Calu3 (cell line): Measurements from ENCODE around the gene DOK5. TPM values are rescaled to one million over a fixed set of nuclear protein-coding genes. Genes with fewer than 3 reads are reported as not detected.

ENCODE experiments used
- BruUV-seq: library from RNA; stranded (reverse); fragments of 400-500 nt; replicated peaks from 2 replicates; lab custom pipeline; 2021; lab: Mats Ljungman, UMichigan
- CTCF ChIA-PET: fragments of 300-600 bp; sonication (Branson Sonifier 250); formaldehyde crosslinking; loops from one replicate; lab custom pipeline; 2022; ENCODE audit warnings: antibody characterized with exemption; lab: Charles Lee
- DNase-seq: peaks from one replicate; pipeline ENCODE4 v3.0.0; 2022
- H3K27ac Mint-ChIP-seq: one replicate; pipeline ENCODE4 v1.8.0; 2022; ENCODE audit warnings: mixed read lengths; ENCODE audit not compliant: unreplicated experiment
- H3K27me3 Mint-ChIP-seq: one replicate; pipeline ENCODE4 v1.8.0; 2022; ENCODE audit warnings: mixed read lengths; ENCODE audit not compliant: unreplicated experiment
- H3K36me3 Mint-ChIP-seq: one replicate; pipeline ENCODE4 v1.8.0; 2022; ENCODE audit warnings: mild to moderate bottlenecking, moderate library complexity, mixed read lengths; ENCODE audit not compliant: insufficient read depth, unreplicated experiment
- H3K4me1 Mint-ChIP-seq: one replicate; pipeline ENCODE4 v1.8.0; 2022; ENCODE audit warnings: mild to moderate bottlenecking, low read depth, mixed read lengths; ENCODE audit not compliant: unreplicated experiment
- H3K4me3 Mint-ChIP-seq: one replicate; pipeline ENCODE4 v1.8.0; 2022; ENCODE audit warnings: mild to moderate bottlenecking, low read depth, moderate library complexity, mixed read lengths; ENCODE audit not compliant: unreplicated experiment
- H3K9me3 Mint-ChIP-seq: one replicate; pipeline ENCODE4 v1.8.0; 2022; ENCODE audit warnings: low read depth, mixed read lengths; ENCODE audit not compliant: unreplicated experiment
- CTCF ChIP-seq: fragments of 200-600 bp; IDR thresholded peaks from one replicate; pipeline ENCODE4 v1.8.0; 2022; ENCODE audit warnings: antibody characterized with exemption; ENCODE audit not compliant: unreplicated experiment
- intact Hi-C: fragments of 100-400 bp; cut with micrococcal nuclease; formaldehyde crosslinking; loops from one replicate; pipeline ENCODE4 v1.10.0; 2022; ENCODE audit not compliant: unreplicated experiment
- total RNA-seq: library from RNA; stranded (reverse); gene quantifications from 2 replicates; pipeline ENCODE4 v1.2.3, GENCODE V29; 2022

DOK5 gene
- total RNA-seq, 1 experiment from 2014 or later, result 0.17 TPM

- intact Hi-C loops, result no loop called here
- no peak for TF ChIP-seq CTCF
- CTCF ChIA-PET, result no interaction called here
- Mint-ChIP-seq H3K27ac (no peak overlapping the region), H3K36me3 (no peaks in the 10 kb centered on the region), H3K4me1 (peaks cover 8% of the 10 kb centered on the region), H3K4me3 (no peak overlapping the region), H3K27me3 (peaks cover 12% of the 10 kb centered on the region), H3K9me3 (no peaks in the 10 kb centered on the region)
- BruUV-seq, result no TSS peak
- no peak for DNase-seq
Observed at GRCh38 chr20:54485631-54486030, 10.2 kb downstream of the DOK5 start.

GRCh38 chr20:54486585-54486984, 11.2 kb downstream of the DOK5 start:
- peaks cover 3% of the 10 kb centered on the region for H3K27me3 Mint-ChIP-seq
- intact Hi-C loops, result no loop called here
- no peak for DNase-seq
- no peaks in the 10 kb centered on the region for H3K36me3 Mint-ChIP-seq
- no peak for TF ChIP-seq CTCF
- H3K4me3 Mint-ChIP-seq, result no peak overlapping the region
- H3K9me3 Mint-ChIP-seq, result no peaks in the 10 kb centered on the region
- no peak overlapping the region for H3K27ac Mint-ChIP-seq
- CTCF ChIA-PET, result no interaction called here
- BruUV-seq, result no TSS peak
- peaks cover 8% of the 10 kb centered on the region for H3K4me1 Mint-ChIP-seq

- Mint-ChIP-seq H3K9me3 (no peaks in the 10 kb centered on the region), H3K4me3 (no peak overlapping the region), H3K4me1 (peaks cover 8% of the 10 kb centered on the region), H3K36me3 (no peaks in the 10 kb centered on the region), H3K27me3 (peaks cover 9% of the 10 kb centered on the region), H3K27ac (no peak overlapping the region)
- BruUV-seq, result no TSS peak
- TF ChIP-seq CTCF, result no peak
- CTCF ChIA-PET, result no interaction called here
- DNase-seq, result no peak
- intact Hi-C loops, result no loop called here
Observed at GRCh38 chr20:54488442-54488841, 13.0 kb downstream of the DOK5 start.

- CTCF ChIA-PET, result no interaction called here
- DNase-seq, result no peak
- Mint-ChIP-seq H3K27me3 (peaks cover 9% of the 10 kb centered on the region), H3K36me3 (no peaks in the 10 kb centered on the region), H3K9me3 (no peaks in the 10 kb centered on the region), H3K4me3 (no peak overlapping the region), H3K4me1 (peaks cover 6% of the 10 kb centered on the region), H3K27ac (no peak overlapping the region)
- no TSS peak for BruUV-seq
- no peak for TF ChIP-seq CTCF
- intact Hi-C loops, result no loop called here
Observed at GRCh38 chr20:54491506-54491905, 16.1 kb downstream of the DOK5 start.
